ENCODE results near the gene ATG12.

- TF ChIP-seq CTCF (IDR thresholded peaks at IDR 0.05) (no peak), MXI1 (IDR thresholded peaks at IDR 0.05; ENCODE audit: low read depth, low read length) (no peak), ZBTB33 (IDR thresholded peaks at IDR 0.05; ENCODE audit: borderline replicate concordance, low read depth) (no peak), JUND (IDR thresholded peaks at IDR 0.05) (no peak), EP300 (IDR thresholded peaks at IDR 0.05; ENCODE audit: borderline replicate concordance in 1 of 2, low read depth in 1 of 2, low read length in 1 of 2) (no peak), GATA2 (CRISPR knock-in tag; IDR thresholded peaks at IDR 0.05) (no peak), YY1 (IDR thresholded peaks at IDR 0.05; ENCODE audit: low read depth) (no peak), POLR2AphosphoS5 (IDR thresholded peaks at IDR 0.05; ENCODE audit: low read depth, low read length) (no peak), FOXJ3 (CRISPR knock-in tag; IDR thresholded peaks at IDR 0.05) (no peak), PBX3 (IDR thresholded peaks at IDR 0.05) (no peak), EZH2phosphoT487 (IDR thresholded peaks at IDR 0.05; ENCODE audit: borderline replicate concordance, low read depth) (no peak), MAX (IDR thresholded peaks at IDR 0.05; ENCODE audit: low read depth) (no peak), SIN3A (IDR thresholded peaks at IDR 0.05; ENCODE audit: borderline replicate concordance, low read depth, low read length) (no peak), USF2 (IDR thresholded peaks at IDR 0.05; ENCODE audit: borderline replicate concordance, low read depth, low read length) (no peak)
These were observed 14.6 kb upstream of the ATG12 start for GRCh38 chr5:115855959-115856358.

All from SK-N-SH (cell line).